H1 (cell line): ENCODE results near the gene PITPNC1. TPM values are rescaled to one million over a fixed set of nuclear protein-coding genes. Genes with fewer than 3 reads are reported as not detected.
"Not testable (repeated sequence)": the region's sequence is repeated elsewhere in the genome, so short reads cannot be mapped to it uniquely, and the experiment has no call there.

Experiments used
- CTCF ChIA-PET: fragments of 300-600 bp; sonication (Branson Sonifier 250); formaldehyde crosslinking; loops from one replicate; lab custom pipeline; 2021; ENCODE audit not compliant: partially characterized antibody; lab: Charles Lee
- POLR2A ChIA-PET: fragments of 300-600 bp; sonication (Branson Sonifier 250); formaldehyde crosslinking; loops from one replicate; lab custom pipeline; 2021; ENCODE audit warnings: inconsistent platforms; ENCODE audit not compliant: partially characterized antibody; lab: Charles Lee
- DNase-seq, 2 experiments: peaks; one replicate each; pipeline versions ENCODE4 v3.0.0 to v3.0.0-alpha.2; 2010 to 2022; ENCODE audit warnings: low spot score in 2 of 2, low read depth in 1 of 2, mixed read lengths in 1 of 2
- FAIRE-seq: peaks from 2 replicates; lab custom pipeline; 2011; peaks lifted over from hg19 to GRCh38; lab: Jason Lieb, UNC
- H2AFZ ChIP-seq: 2 replicates; pipeline ENCODE4 v1.8.1; 2012; ENCODE audit warnings: low read length, inconsistent platforms
- H2AK5ac ChIP-seq: 2 replicates; pipeline ENCODE4 v1.6.1; 2013; ENCODE audit warnings: low read depth, low read length
- H2BK120ac ChIP-seq: replicated peaks from 2 replicates; pipeline ENCODE3; 2013; ENCODE audit warnings: low read depth, low read length, inconsistent platforms
- H2BK12ac ChIP-seq: 2 replicates; pipeline ENCODE4 v1.6.1; 2013; ENCODE audit warnings: low read depth, low read length
- H2BK15ac ChIP-seq: 2 replicates; pipeline ENCODE4 v1.6.1; 2013; ENCODE audit warnings: low read length
- H2BK20ac ChIP-seq: 2 replicates; pipeline ENCODE4 v1.6.1; 2013; ENCODE audit warnings: low read length
- H2BK5ac ChIP-seq: 2 replicates; pipeline ENCODE4 v1.6.1; 2013; ENCODE audit warnings: low read depth, low read length
- H3K14ac ChIP-seq: 2 replicates; pipeline ENCODE4 v1.6.1; 2013; ENCODE audit warnings: inconsistent platforms; ENCODE audit not compliant: insufficient read length
- H3K18ac ChIP-seq: 2 replicates; pipeline ENCODE4 v1.6.1; 2013; ENCODE audit warnings: low read length; ENCODE audit errors: extremely low read depth
- H3K23ac ChIP-seq: 2 replicates; pipeline ENCODE4 v1.6.1; 2013; ENCODE audit warnings: inconsistent platforms; ENCODE audit not compliant: insufficient read length
- H3K23me2 ChIP-seq: 2 replicates; pipeline ENCODE4 v1.6.1; 2013; ENCODE audit warnings: low read depth, low read length
- H3K27ac ChIP-seq: 2 replicates; pipeline ENCODE4 v1.6.1; 2011; ENCODE audit warnings: low read depth, low read length, inconsistent platforms
- H3K27me3 ChIP-seq, 4 experiments: replicated peaks in 1 of 4; 1 replicate in 1 of 4; 2 replicates in 3 of 4; pipeline versions ENCODE4 v1.6.1 to v1.8.1; 2011 to 2013; ENCODE audit warnings: low read length in 3 of 4, mild to moderate bottlenecking in 3 of 4, inconsistent platforms in 2 of 4, mixed read lengths in 2 of 4, moderate library complexity in 1 of 4; ENCODE audit not compliant: control insufficient read depth in 3 of 4, insufficient read depth in 3 of 4; ENCODE audit errors: extremely low read depth in 1 of 4
- H3K36me3 ChIP-seq, 4 experiments: 2 replicates each; pipeline versions ENCODE4 v1.6.1 to v1.8.1; 2011 to 2013; ENCODE audit warnings: mild to moderate bottlenecking in 4 of 4, low read length in 3 of 4, moderate library complexity in 2 of 4, control low read depth in 1 of 4, inconsistent platforms in 1 of 4; ENCODE audit not compliant: insufficient read depth in 4 of 4, control insufficient read depth in 2 of 4
- H3K4ac ChIP-seq: replicated peaks from 2 replicates; pipeline ENCODE3; 2013; ENCODE audit warnings: low read length, low read depth, mixed read lengths, inconsistent platforms; ENCODE audit not compliant: insufficient read length
- H3K4me1 ChIP-seq, 4 experiments: replicated peaks in 1 of 4; 1 replicate in 1 of 4; 2 replicates in 3 of 4; pipeline versions ENCODE4 v1.6.1 to v1.8.1; 2011 to 2013; ENCODE audit warnings: low read length in 3 of 4, inconsistent platforms in 2 of 4, mixed read lengths in 1 of 4; ENCODE audit not compliant: insufficient read depth in 4 of 4, control insufficient read depth in 3 of 4
- H3K4me2 ChIP-seq, 2 experiments: 2 replicates each; pipeline versions ENCODE4 v1.6.1 to v1.8.1; 2011 to 2013; ENCODE audit warnings: low read depth in 2 of 2, low read length in 2 of 2, control low read depth in 1 of 2, inconsistent platforms in 1 of 2, mild to moderate bottlenecking in 1 of 2; ENCODE audit not compliant: insufficient read depth in 1 of 2
- H3K4me3 ChIP-seq, 4 experiments: fragments of 200-600, 300-600 bp in 1 of 4; sonication (generic), shearing (Covaris generic), sonication (Bioruptor Twin) in 1 of 4; 2 replicates each; pipeline versions ENCODE4 v1.5.1 to v1.8.1; 2011 to 2016; ENCODE audit warnings: low read length in 4 of 4, low read depth in 3 of 4, control low read depth in 2 of 4, inconsistent platforms in 2 of 4, mild to moderate bottlenecking in 2 of 4, mixed read lengths in 1 of 4, moderate library complexity in 1 of 4; ENCODE audit not compliant: insufficient read depth in 2 of 4; ENCODE audit errors: extremely low read depth in 1 of 4
- H3K56ac ChIP-seq: replicated peaks from 2 replicates; pipeline ENCODE3; 2013; ENCODE audit warnings: low read depth, mild to moderate bottlenecking, mixed read lengths, low read length, inconsistent platforms; ENCODE audit not compliant: insufficient read length
- H3K79me1 ChIP-seq: 2 replicates; pipeline ENCODE4 v1.6.1; 2013; ENCODE audit warnings: low read depth, low read length, control low read depth
- H3K79me2 ChIP-seq, 2 experiments: 2 replicates each; pipeline versions ENCODE4 v1.6.1 to v1.8.1; 2012 to 2013; ENCODE audit warnings: low read length in 2 of 2, mild to moderate bottlenecking in 2 of 2, inconsistent platforms in 1 of 2; ENCODE audit not compliant: insufficient read depth in 2 of 2, control insufficient read depth in 1 of 2
- H3K9ac ChIP-seq, 4 experiments: replicated peaks in 1 of 4; 1 replicate in 1 of 4; 2 replicates in 3 of 4; pipeline versions ENCODE4 v1.6.1 to v1.8.1; 2011 to 2013; ENCODE audit warnings: low read depth in 3 of 4, low read length in 3 of 4, control low read depth in 2 of 4, mild to moderate bottlenecking in 2 of 4, moderate library complexity in 2 of 4, inconsistent platforms in 1 of 4; ENCODE audit errors: extremely low read depth in 1 of 4
- H3K9me3 ChIP-seq, 2 experiments: 2 replicates each; pipeline versions ENCODE4 v1.6.1 to v1.8.1; 2012 to 2013; ENCODE audit warnings: mild to moderate bottlenecking in 2 of 2, moderate library complexity in 2 of 2, control low read depth in 1 of 2, inconsistent platforms in 1 of 2, low read depth in 1 of 2, low read length in 1 of 2, mixed read lengths in 1 of 2; ENCODE audit not compliant: insufficient read depth in 2 of 2
- H4K20me1 ChIP-seq, 2 experiments: replicated peaks in 1 of 2; 2 replicates each; pipeline versions ENCODE3 to v1.8.1; 2011 to 2013; ENCODE audit warnings: inconsistent platforms in 2 of 2, low read length in 2 of 2, mild to moderate bottlenecking in 1 of 2; ENCODE audit not compliant: insufficient read depth in 2 of 2, control insufficient read depth in 1 of 2
- H4K5ac ChIP-seq: 2 replicates; pipeline ENCODE4 v1.6.1; 2013; ENCODE audit warnings: low read length, low read depth, mixed read lengths, inconsistent platforms; ENCODE audit not compliant: insufficient read length
- H4K8ac ChIP-seq: 2 replicates; pipeline ENCODE4 v1.8.0; 2013; ENCODE audit warnings: mild to moderate bottlenecking, moderate library complexity, low read length, inconsistent platforms; ENCODE audit not compliant: insufficient read depth; ENCODE audit errors: extremely low read depth
- H4K91ac ChIP-seq: replicated peaks from 2 replicates; pipeline ENCODE3; 2013; ENCODE audit warnings: low read length, mixed read lengths, inconsistent platforms; ENCODE audit not compliant: insufficient read length
- RXRA ChIP-seq: IDR thresholded peaks from 2 replicates; pipeline ENCODE4 v1.6.1; 2011; ENCODE audit warnings: low read depth, mild to moderate bottlenecking, low read length, moderate library complexity; ENCODE audit not compliant: insufficient read depth
- WGBS, 2 experiments: shearing (Covaris generic) in 1 of 2; methylation state at CpG; one replicate each; pipeline versions ENCODE4 v1.1.6 to v1.1.7; 2013 to 2015; ENCODE audit warnings: low lambda C conversion rate in 2 of 2, mixed read lengths in 2 of 2, inconsistent platforms in 1 of 2, low coverage in 1 of 2, missing lambda C conversion rate in 1 of 2; ENCODE audit not compliant: insufficient replicate concordance in 2 of 2, insufficient coverage in 1 of 2, insufficient read length in 1 of 2; ENCODE audit errors: extremely low coverage in 1 of 2, missing lambda C conversion rate in 1 of 2; 5-methylcytosine and 5-hydroxymethylcytosine counted together
- polyA plus RNA-seq, 7 experiments: library from polyadenylated mRNA; depleted of rRNA in 3 of 7; stranded (reverse) in 5 of 7; unstranded in 2 of 7; fragments of >200 nt in 5 of 7; fragments of 200-250 nt in 2 of 7; gene quantifications; 1 replicate in 5 of 7; 2 replicates in 1 of 7; 4 replicates in 1 of 7; pipeline versions ENCODE4 v1.2.1 to v1.2.3, GENCODE V29; 2011 to 2013; ENCODE audit warnings: missing spikeins in 2 of 7, mixed read lengths in 2 of 7
- total RNA-seq: library from RNA; stranded (reverse); fragmentation: NEBNext Ultra II Directional; extraction: Animal tissue kit (Norgen Biotek cat#: 25700); gene quantifications from 2 replicates; pipeline ENCODE4 v1.2.1, GENCODE V29; 2021

Gene PITPNC1
- total and polyA plus RNA-seq, 2 of the 8 experiments (the other 6 are each of a cell fraction or from before 2014, with no cell fraction given): 17.6 to 54.7 TPM

DNA sequence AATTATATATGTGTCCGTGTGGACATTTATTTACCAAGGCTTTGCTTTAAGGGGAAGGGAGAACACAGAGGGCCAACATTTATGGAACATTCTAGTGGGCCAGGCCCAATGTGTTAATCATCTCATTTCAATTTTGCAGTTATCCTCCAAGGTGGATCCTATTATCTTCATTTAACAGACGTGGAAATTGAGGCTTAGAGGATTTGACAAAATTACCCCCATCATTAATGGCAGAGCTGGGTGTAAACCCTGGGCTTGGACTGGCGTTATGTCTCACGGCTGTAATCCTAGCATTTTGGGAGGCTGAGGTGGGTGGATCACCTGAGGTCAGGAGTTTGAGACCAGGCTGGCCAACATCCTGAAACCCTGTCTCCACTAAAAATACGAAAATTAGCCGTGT is 26.4 kb downstream of the PITPNC1 start:
- Histone ChIP-seq H3K23me2 (no peaks in the 10 kb centered on the region), H3K36me3 (no peaks in the 10 kb centered on the region), H2BK20ac (no peak overlapping the region), H3K4me1 (peaks cover 0 to 7% (median 4%) of the 10 kb centered on the region in 4 experiments; a peak in 3 of 7 replicates), H4K91ac (no peak overlapping the region), H2BK5ac (no peak overlapping the region), H3K9me3 (no peaks in the 10 kb centered on the region), H3K4ac (no peak overlapping the region), H4K5ac (no peak overlapping the region), H2AFZ (no peak overlapping the region), H3K27me3 (no peaks in the 10 kb centered on the region), H3K27ac (no peak overlapping the region), H2BK12ac (no peak overlapping the region), H2BK15ac (no peak overlapping the region), H3K56ac (no peak overlapping the region), H4K8ac (no peak overlapping the region), H4K20me1 (no peaks in the 10 kb centered on the region), H3K23ac (no peak overlapping the region), H3K4me3 (no peak overlapping the region), H3K79me2 (peaks cover 0 to 72% of the 10 kb centered on the region in 2 experiments; a peak in 3 of 4 replicates), H2BK120ac (no peak overlapping the region), H3K79me1 (peaks cover 10% of the 10 kb centered on the region), H2AK5ac (no peak overlapping the region), H3K18ac (no peak overlapping the region), H3K9ac (no peak overlapping the region), H3K4me2 (no peak overlapping the region), H3K14ac (no peak overlapping the region)
- ChIA-PET POLR2A (no interaction called here), CTCF (interaction anchor here (1.4 kb wide), 1 partner anchor 24 kb away, joined by 3 read pairs; no protein-coding TSS in a partner anchor)
- no peak for TF ChIP-seq RXRA
- DNase-seq (no peak), FAIRE-seq (no peak)
- WGBS, 2 experiments: 81% methylated on average over 6 of the region's 6 CpGs; no CpG with 5 or more reads in 1 of the 2 experiments

DNA sequence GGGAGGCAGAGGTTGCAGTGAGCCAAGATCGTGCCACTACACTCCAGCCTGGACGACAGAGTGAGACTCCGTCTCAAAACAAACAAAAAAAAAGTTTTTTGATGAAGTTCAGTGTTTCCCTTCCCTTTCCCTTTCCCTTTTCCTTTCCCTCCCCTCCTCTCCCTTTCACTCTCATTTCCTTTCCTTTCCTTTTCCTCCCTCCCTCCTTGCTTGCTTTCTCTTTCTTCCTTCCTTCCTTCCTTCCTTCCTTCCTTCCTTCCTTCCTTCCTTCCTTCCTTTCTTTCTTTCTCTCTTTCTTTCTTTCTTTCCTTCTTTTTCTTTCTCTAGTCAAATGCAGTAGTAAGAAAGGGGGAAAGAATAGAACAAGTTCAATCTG is 31.4 kb downstream of the PITPNC1 start:
- H3K9me3 ChIP-seq, H2BK5ac ChIP-seq, H4K5ac ChIP-seq, H3K36me3 ChIP-seq, H3K56ac ChIP-seq, H2BK15ac ChIP-seq, H3K4me3 ChIP-seq, H3K79me1 ChIP-seq, H3K4ac ChIP-seq, H2AK5ac ChIP-seq, H3K18ac ChIP-seq, H2BK20ac ChIP-seq, FAIRE-seq, H3K9ac ChIP-seq, H3K23ac ChIP-seq, H3K4me1 ChIP-seq, H3K27ac ChIP-seq, DNase-seq, H3K23me2 ChIP-seq, H2AFZ ChIP-seq, H2BK12ac ChIP-seq, H2BK120ac ChIP-seq, H4K91ac ChIP-seq, H3K4me2 ChIP-seq, POLR2A ChIA-PET, H4K8ac ChIP-seq, H4K20me1 ChIP-seq, H3K27me3 ChIP-seq, H3K14ac ChIP-seq: not testable (repeated sequence)
- CTCF ChIA-PET: interaction anchor here (0.8 to 1.1 kb wide), 2 partner anchors 11 to 239 kb away, joined by 3 to 4 read pairs; no protein-coding TSS in a partner anchor
- H3K79me2 ChIP-seq: peaks cover under 1 to 63% of the 10 kb centered on the region in 2 experiments; a peak in 3 of 4 replicates
- 98% methylated on average over 3 of the region's 3 CpGs; no CpG with 5 or more reads in 1 of the 2 experiments for WGBS, 2 experiments
